ENCODE results near the gene KIF3C. TPM values are rescaled to one million over a fixed set of nuclear protein-coding genes. Genes with fewer than 3 reads are reported as not detected.
"Not testable (repeated sequence)": the region's sequence is repeated elsewhere in the genome, so short reads cannot be mapped to it uniquely, and the experiment has no call there.

KIF3C gene
- total RNA-seq, 1 experiment from 2014 or later = 41.4 TPM

GRCh38 chr2:25960396-25960795 is 21.9 kb downstream of the KIF3C start:
- Histone ChIP-seq H3K27me3 (ENCODE audit: insufficient read depth, low read length) (no peaks in the 10 kb centered on the region), H3T11ph (ENCODE audit: low read length) (no peak overlapping the region), H4K8ac (replicated peaks; ENCODE audit: insufficient read length, low read depth, low read length) (no peak overlapping the region), H3K79me1 (ENCODE audit: insufficient read depth, low read depth, low read length, poor library complexity, severe bottlenecking) (no peaks in the 10 kb centered on the region), H2BK5ac (ENCODE audit: insufficient read length, low read length) (no peak overlapping the region), H3K23me2 (ENCODE audit: insufficient read length, low read depth, low read length, poor library complexity, severe bottlenecking) (no peaks in the 10 kb centered on the region), H3K4me2 (ENCODE audit: insufficient read depth, insufficient read length, low read length) (no peak overlapping the region), H4K5ac (ENCODE audit: insufficient read length, low read depth, low read length) (no peak overlapping the region), H3K9me3 (ENCODE audit: control insufficient read depth, low read depth, low read length) (no peaks in the 10 kb centered on the region), H3K79me2 (ENCODE audit: insufficient read depth, low read length) (no peaks in the 10 kb centered on the region), H3K27ac (ENCODE audit: insufficient read length, low read depth, low read length) (no peak overlapping the region), H2BK12ac (ENCODE audit: insufficient read length, low read depth, low read length) (no peak overlapping the region), H2AFZ (ENCODE audit: low read length) (no peak overlapping the region), H2BK120ac (ENCODE audit: low read depth, low read length, poor library complexity, severe bottlenecking) (no peak overlapping the region), H3K9ac (ENCODE audit: extremely low read depth, insufficient read length, low read length) (no peak overlapping the region), H3K18ac (ENCODE audit: insufficient read length, low read depth, low read length) (no peak overlapping the region), H3K14ac (ENCODE audit: insufficient read depth, low read length) (no peak overlapping the region), H4K20me1 (ENCODE audit: control insufficient read depth, insufficient read depth, insufficient read length) (no peaks in the 10 kb centered on the region), H3K4me1 (ENCODE audit: insufficient read depth, low read length) (no peaks in the 10 kb centered on the region), H2AK5ac (ENCODE audit: insufficient read length, low read length) (no peak overlapping the region), H3K4ac (ENCODE audit: low read depth, low read length) (no peak overlapping the region), H2BK15ac (ENCODE audit: low read depth, low read length) (no peak overlapping the region), H3K56ac (ENCODE audit: insufficient read length, low read depth, low read length) (no peak overlapping the region), H4K91ac (ENCODE audit: insufficient read length, low read depth, low read length) (no peak overlapping the region), H3K23ac (ENCODE audit: insufficient read length, low read depth, low read length) (no peak overlapping the region), H2BK20ac (ENCODE audit: low read depth, low read length, poor library complexity, severe bottlenecking) (no peak overlapping the region)
- Mint-ChIP-seq H3K4me1 (no peaks in the 10 kb centered on the region), H3K27me3 (ENCODE audit: low read depth) (no peaks in the 10 kb centered on the region), H3K36me3 (ENCODE audit: insufficient read depth in 1 of 3, low read depth in 3 of 3) (peaks cover 7 to 30% (median 24%) of the 10 kb centered on the region in 3 experiments; a peak in 5 of 7 replicates), H3K4me3 (no peak overlapping the region), H3K9me3 (no peaks in the 10 kb centered on the region), H3K27ac (no peak overlapping the region)
- TF ChIP-seq CTCF (conservative IDR thresholded peaks at IDR 0.05) = no peak
- no peak for DNase-seq
- WGBS (ENCODE audit: extremely low coverage, insufficient read length, low lambda C conversion rate) = no CpG with 5 or more reads among the region's 4 CpGs

- not testable (repeated sequence) for H4K5ac ChIP-seq (ENCODE audit: insufficient read length, low read depth, low read length); DNase-seq; H3K14ac ChIP-seq (ENCODE audit: insufficient read depth, low read length); H3K56ac ChIP-seq (ENCODE audit: insufficient read length, low read depth, low read length); H3K4me3 Mint-ChIP-seq; H3K9ac ChIP-seq (ENCODE audit: extremely low read depth, insufficient read length, low read length); H3K23me2 ChIP-seq (ENCODE audit: insufficient read length, low read depth, low read length, poor library complexity, severe bottlenecking); H2BK5ac ChIP-seq (ENCODE audit: insufficient read length, low read length); H4K8ac ChIP-seq (replicated peaks; ENCODE audit: insufficient read length, low read depth, low read length); H3K27ac Mint-ChIP-seq; H2AFZ ChIP-seq (ENCODE audit: low read length); H3K4me1 Mint-ChIP-seq; H3K27me3 ChIP-seq (ENCODE audit: insufficient read depth, low read length); H2BK12ac ChIP-seq (ENCODE audit: insufficient read length, low read depth, low read length); H3T11ph ChIP-seq (ENCODE audit: low read length); H3K4ac ChIP-seq (ENCODE audit: low read depth, low read length); H2BK120ac ChIP-seq (ENCODE audit: low read depth, low read length, poor library complexity, severe bottlenecking); H2AK5ac ChIP-seq (ENCODE audit: insufficient read length, low read length); H3K79me1 ChIP-seq (ENCODE audit: insufficient read depth, low read depth, low read length, poor library complexity, severe bottlenecking); H4K20me1 ChIP-seq (ENCODE audit: control insufficient read depth, insufficient read depth, insufficient read length); H3K27me3 Mint-ChIP-seq (ENCODE audit: low read depth); H3K4me1 ChIP-seq (ENCODE audit: insufficient read depth, low read length); H2BK20ac ChIP-seq (ENCODE audit: low read depth, low read length, poor library complexity, severe bottlenecking); H3K79me2 ChIP-seq (ENCODE audit: insufficient read depth, low read length); H3K27ac ChIP-seq (ENCODE audit: insufficient read length, low read depth, low read length); H3K18ac ChIP-seq (ENCODE audit: insufficient read length, low read depth, low read length); H3K9me3 Mint-ChIP-seq; H2BK15ac ChIP-seq (ENCODE audit: low read depth, low read length); H4K91ac ChIP-seq (ENCODE audit: insufficient read length, low read depth, low read length); H3K23ac ChIP-seq (ENCODE audit: insufficient read length, low read depth, low read length); H3K9me3 ChIP-seq (ENCODE audit: control insufficient read depth, low read depth, low read length); H3K4me2 ChIP-seq (ENCODE audit: insufficient read depth, insufficient read length, low read length)
- peaks cover 5 to 20% (median 16%) of the 10 kb centered on the region in 3 experiments; a peak in 5 of 7 replicates for H3K36me3 Mint-ChIP-seq (ENCODE audit: insufficient read depth in 1 of 3, low read depth in 3 of 3)
- no CpG with 5 or more reads among the region's 12 CpGs for WGBS (ENCODE audit: extremely low coverage, insufficient read length, low lambda C conversion rate)
Observed at GRCh38 chr2:25958611-25959010, 23.7 kb downstream of the KIF3C start.
